Muscle layer of colon (tissue), 2 donors: ENCODE measurements around the gene FOS.

Experiments used
- H3K27ac ChIP-seq: one replicate; pipeline ENCODE4 v1.7.0; 2013; ENCODE audit warnings: low read depth, mild to moderate bottlenecking, low read length, moderate library complexity
- H3K27me3 ChIP-seq, 2 donors: one replicate each; pipeline ENCODE4 v1.7.0; 2013; ENCODE audit warnings: low read length in 2 of 2, mild to moderate bottlenecking in 2 of 2; ENCODE audit not compliant: insufficient read depth in 2 of 2, control insufficient read depth in 1 of 2
- H3K36me3 ChIP-seq: one replicate; pipeline ENCODE4 v1.7.0; 2013; ENCODE audit warnings: mild to moderate bottlenecking, low read length; ENCODE audit not compliant: insufficient read depth
- H3K4me1 ChIP-seq: one replicate; pipeline ENCODE4 v1.7.0; 2013; ENCODE audit warnings: mild to moderate bottlenecking, low read length; ENCODE audit not compliant: insufficient read depth
- H3K4me3 ChIP-seq, 2 donors: one replicate each; pipeline ENCODE4 v1.7.0; 2013; ENCODE audit warnings: low read length in 2 of 2, low read depth in 1 of 2, mild to moderate bottlenecking in 1 of 2, moderate library complexity in 1 of 2
- H3K9ac ChIP-seq: one replicate; pipeline ENCODE4 v1.7.0; 2013; ENCODE audit warnings: low read length
- H3K9me3 ChIP-seq: one replicate; pipeline ENCODE4 v1.7.0; 2013; ENCODE audit warnings: mild to moderate bottlenecking, low read length
- donor health status: abdominal sarcoma.
- donor health status: Adenocarcinoma of cecum.

FOS gene

GRCh38 chr14:75310295-75311111 is 31.9 kb downstream of the FOS start:
- H3K27ac ChIP-seq: peak overlapping the region; percentile 82
- H3K27me3 ChIP-seq: no peaks in the 10 kb centered on the region
- peaks cover 32% of the 10 kb centered on the region for H3K4me1 ChIP-seq
- H3K9me3 ChIP-seq: no peaks in the 10 kb centered on the region
- peak overlapping the region; percentile 22 for H3K9ac ChIP-seq
- no peak overlapping the region for H3K4me3 ChIP-seq
- no peaks in the 10 kb centered on the region for H3K36me3 ChIP-seq

GRCh38 chr14:75311356-75311755 is 32.7 kb downstream of the FOS start:
- Histone ChIP-seq H3K4me3 (no peak overlapping the region), H3K27me3 (no peaks in the 10 kb centered on the region), H3K9me3 (no peaks in the 10 kb centered on the region), H3K36me3 (no peaks in the 10 kb centered on the region), H3K27ac (peak overlapping the region; percentile 82), H3K9ac (no peak overlapping the region), H3K4me1 (peaks cover 36% of the 10 kb centered on the region)

- Histone ChIP-seq H3K4me1 (peaks cover 36% of the 10 kb centered on the region), H3K9me3 (no peaks in the 10 kb centered on the region), H3K9ac (no peak overlapping the region), H3K27me3 (no peaks in the 10 kb centered on the region), H3K27ac (no peak overlapping the region), H3K36me3 (no peaks in the 10 kb centered on the region), H3K4me3 (no peak overlapping the region)
Observed at GRCh38 chr14:75312341-75312740, 33.7 kb downstream of the FOS start.

GRCh38 chr14:75313294-75313693 is 34.7 kb downstream of the FOS start:
- H3K9ac ChIP-seq: no peak overlapping the region
- no peak overlapping the region for H3K4me3 ChIP-seq
- peaks cover 32% of the 10 kb centered on the region for H3K4me1 ChIP-seq
- no peaks in the 10 kb centered on the region for H3K36me3 ChIP-seq
- H3K27me3 ChIP-seq: no peaks in the 10 kb centered on the region
- H3K9me3 ChIP-seq: no peaks in the 10 kb centered on the region
- H3K27ac ChIP-seq: no peak overlapping the region

DNA sequence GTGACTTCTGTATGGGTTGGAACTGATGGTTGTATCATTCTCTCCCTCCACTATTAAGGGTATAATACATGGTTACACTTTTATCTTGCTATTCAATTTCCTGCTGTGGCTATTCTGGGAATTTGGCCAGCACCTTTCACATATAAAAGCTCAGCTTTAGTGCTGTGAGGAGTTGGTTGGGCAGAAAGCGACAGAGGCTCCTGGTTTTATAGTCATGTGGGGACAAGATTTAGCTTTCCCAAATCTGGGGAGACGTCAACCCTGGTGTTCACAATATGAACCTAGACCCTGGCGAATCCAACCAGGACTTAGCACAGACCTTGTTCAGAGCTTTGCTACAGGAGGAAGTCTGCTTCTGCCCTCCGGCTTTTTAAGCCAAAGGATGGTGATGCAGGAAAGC is 36.5 kb downstream of the FOS start:
- H3K36me3 ChIP-seq: no peaks in the 10 kb centered on the region
- H3K9me3 ChIP-seq: no peaks in the 10 kb centered on the region
- no peaks in the 10 kb centered on the region for H3K27me3 ChIP-seq
- H3K9ac ChIP-seq: peak overlapping the region; percentile 24
- H3K27ac ChIP-seq: no peak overlapping the region
- peaks cover 30% of the 10 kb centered on the region for H3K4me1 ChIP-seq
- H3K4me3 ChIP-seq: no peak overlapping the region

GRCh38 chr14:75317148-75317547 is 38.5 kb downstream of the FOS start:
- H3K4me1 ChIP-seq: peaks cover 12% of the 10 kb centered on the region
- H3K9ac ChIP-seq: no peak overlapping the region
- no peaks in the 10 kb centered on the region for H3K27me3 ChIP-seq
- no peak overlapping the region for H3K4me3 ChIP-seq
- no peaks in the 10 kb centered on the region for H3K36me3 ChIP-seq
- no peak overlapping the region for H3K27ac ChIP-seq
- no peaks in the 10 kb centered on the region for H3K9me3 ChIP-seq

GRCh38 chr14:75318353-75318752 is 39.7 kb downstream of the FOS start:
- Histone ChIP-seq H3K27ac (no peak overlapping the region), H3K4me1 (peaks cover 12% of the 10 kb centered on the region), H3K9ac (no peak overlapping the region), H3K4me3 (no peak overlapping the region), H3K36me3 (no peaks in the 10 kb centered on the region), H3K27me3 (no peaks in the 10 kb centered on the region), H3K9me3 (no peaks in the 10 kb centered on the region)

GRCh38 chr14:75319021-75319420 is 40.4 kb downstream of the FOS start:
- H3K9ac ChIP-seq: no peak overlapping the region
- no peaks in the 10 kb centered on the region for H3K27me3 ChIP-seq
- no peaks in the 10 kb centered on the region for H3K36me3 ChIP-seq
- peaks cover 12% of the 10 kb centered on the region for H3K4me1 ChIP-seq
- H3K9me3 ChIP-seq: no peaks in the 10 kb centered on the region
- no peak overlapping the region for H3K27ac ChIP-seq
- no peak overlapping the region for H3K4me3 ChIP-seq

DNA sequence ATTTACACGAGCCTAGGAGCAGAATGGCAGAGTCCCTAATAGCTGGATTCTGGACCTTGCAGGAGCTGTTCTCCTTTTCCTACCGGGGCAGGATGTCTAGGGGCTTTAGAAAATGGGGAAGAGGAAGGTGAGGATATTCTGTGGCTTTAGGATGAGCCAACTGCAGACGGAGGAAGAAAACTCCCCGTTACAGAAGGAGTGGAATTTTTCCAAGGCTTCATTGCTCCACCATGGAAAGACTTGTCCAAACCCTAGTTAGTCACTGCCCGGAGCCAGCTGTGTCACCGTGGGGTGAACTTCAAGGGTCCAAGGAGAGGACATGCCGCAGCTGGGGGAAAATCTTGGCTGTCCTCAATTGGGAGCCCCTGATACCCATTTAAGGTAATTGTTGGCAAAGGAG is 41.6 kb downstream of the FOS start:
- Histone ChIP-seq H3K9ac (no peak overlapping the region), H3K27ac (no peak overlapping the region), H3K36me3 (no peaks in the 10 kb centered on the region), H3K4me3 (no peak overlapping the region), H3K4me1 (peaks cover 7% of the 10 kb centered on the region), H3K9me3 (no peaks in the 10 kb centered on the region), H3K27me3 (no peaks in the 10 kb centered on the region)

- Histone ChIP-seq H3K36me3 (no peaks in the 10 kb centered on the region), H3K27me3 (no peaks in the 10 kb centered on the region), H3K9me3 (no peaks in the 10 kb centered on the region), H3K9ac (no peak overlapping the region), H3K4me1 (no peaks in the 10 kb centered on the region), H3K27ac (no peak overlapping the region), H3K4me3 (no peak overlapping the region)
Observed at GRCh38 chr14:75322746-75323145, 44.1 kb downstream of the FOS start.

DNA sequence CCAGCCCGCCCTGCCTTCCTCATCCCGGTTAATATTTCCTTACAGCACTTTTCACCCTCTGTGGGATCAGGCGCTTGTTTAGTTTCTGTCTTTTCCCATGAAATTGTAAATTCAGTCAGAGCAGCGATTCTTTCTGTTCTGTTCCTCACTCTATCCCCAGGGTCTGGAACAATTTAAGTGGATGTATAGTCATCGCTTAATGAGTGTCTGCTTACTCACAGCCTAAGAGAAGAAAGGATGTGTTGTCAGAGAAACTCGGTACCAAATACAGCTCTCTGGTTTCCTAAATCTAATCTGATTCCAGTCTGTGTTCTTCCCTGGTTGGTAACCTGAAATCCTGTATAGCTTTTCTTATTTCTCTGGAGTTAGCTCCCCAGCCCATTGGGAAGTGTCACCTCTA is 44.9 kb downstream of the FOS start:
- Histone ChIP-seq H3K27me3 (no peaks in the 10 kb centered on the region), H3K27ac (no peak overlapping the region), H3K36me3 (no peaks in the 10 kb centered on the region), H3K4me3 (no peak overlapping the region), H3K4me1 (no peaks in the 10 kb centered on the region), H3K9ac (no peak overlapping the region), H3K9me3 (no peaks in the 10 kb centered on the region)

GRCh38 chr14:75328558-75329155 is 50.0 kb downstream of the FOS start:
- H3K9me3 ChIP-seq: no peaks in the 10 kb centered on the region
- no peaks in the 10 kb centered on the region for H3K4me1 ChIP-seq
- H3K27me3 ChIP-seq: no peaks in the 10 kb centered on the region
- H3K4me3 ChIP-seq: no peak overlapping the region
- no peaks in the 10 kb centered on the region for H3K36me3 ChIP-seq
- H3K27ac ChIP-seq: no peak overlapping the region
- H3K9ac ChIP-seq: no peak overlapping the region
